GF-D8 (cell line): ENCODE results near the gene CNTFR.

Experiments
- DNase-seq: peaks from one replicate; lab custom pipeline; 2025; lab: John Stamatoyannopoulos, UW

Gene CNTFR

GRCh38 chr9:34590381-34591247 is 1.1 kb upstream of the CNTFR start:
- no peak for DNase-seq

DNA sequence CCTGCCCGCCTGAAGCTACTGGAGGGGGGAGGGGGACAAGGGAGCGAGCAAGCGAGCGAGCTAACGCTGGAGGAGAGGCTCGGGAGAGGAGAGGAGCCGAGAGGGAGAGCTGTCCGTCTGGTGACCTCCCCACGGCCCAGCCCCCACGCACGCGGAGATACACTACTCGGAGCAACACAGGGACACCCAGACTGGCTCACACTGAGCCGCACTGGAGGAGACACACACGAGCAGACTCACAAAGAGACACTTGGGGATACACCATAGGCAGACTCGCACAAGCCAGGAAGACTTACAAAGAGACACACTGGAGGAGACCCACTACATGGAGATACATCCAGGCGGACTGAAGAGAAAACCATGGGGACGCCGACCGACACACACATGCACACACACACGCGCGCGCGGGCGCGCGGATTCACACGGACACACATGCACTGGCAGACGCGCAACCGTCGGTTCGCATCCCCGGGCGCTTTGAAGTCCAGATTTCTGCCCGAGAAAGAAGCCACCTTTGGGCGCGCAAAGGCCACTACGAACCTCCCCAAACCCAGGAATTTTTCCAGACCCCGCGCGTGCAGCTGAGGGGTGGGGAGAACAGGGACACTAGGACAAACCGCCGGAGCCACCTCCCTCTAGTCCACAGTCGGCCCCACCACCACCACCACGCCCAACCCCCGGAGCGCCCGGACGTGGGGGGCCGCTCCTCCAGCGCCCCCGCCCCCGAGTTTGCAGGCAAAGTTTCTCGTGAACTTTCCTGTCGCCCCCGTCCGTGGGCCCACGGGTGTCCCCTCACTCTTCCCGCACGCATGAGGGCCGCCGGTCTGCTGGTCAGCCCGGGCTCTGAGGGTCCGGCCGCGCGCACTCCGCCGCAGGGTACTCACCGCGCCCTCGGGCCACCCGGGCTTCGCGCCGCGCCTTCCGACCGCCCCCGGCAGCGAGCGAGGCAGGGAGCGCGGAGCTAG is 571 bp downstream of the CNTFR start:
- DNase-seq, result no peak

GRCh38 chr9:34587271-34587670 is 2.3 kb downstream of the CNTFR start:
- no peak for DNase-seq

DNA sequence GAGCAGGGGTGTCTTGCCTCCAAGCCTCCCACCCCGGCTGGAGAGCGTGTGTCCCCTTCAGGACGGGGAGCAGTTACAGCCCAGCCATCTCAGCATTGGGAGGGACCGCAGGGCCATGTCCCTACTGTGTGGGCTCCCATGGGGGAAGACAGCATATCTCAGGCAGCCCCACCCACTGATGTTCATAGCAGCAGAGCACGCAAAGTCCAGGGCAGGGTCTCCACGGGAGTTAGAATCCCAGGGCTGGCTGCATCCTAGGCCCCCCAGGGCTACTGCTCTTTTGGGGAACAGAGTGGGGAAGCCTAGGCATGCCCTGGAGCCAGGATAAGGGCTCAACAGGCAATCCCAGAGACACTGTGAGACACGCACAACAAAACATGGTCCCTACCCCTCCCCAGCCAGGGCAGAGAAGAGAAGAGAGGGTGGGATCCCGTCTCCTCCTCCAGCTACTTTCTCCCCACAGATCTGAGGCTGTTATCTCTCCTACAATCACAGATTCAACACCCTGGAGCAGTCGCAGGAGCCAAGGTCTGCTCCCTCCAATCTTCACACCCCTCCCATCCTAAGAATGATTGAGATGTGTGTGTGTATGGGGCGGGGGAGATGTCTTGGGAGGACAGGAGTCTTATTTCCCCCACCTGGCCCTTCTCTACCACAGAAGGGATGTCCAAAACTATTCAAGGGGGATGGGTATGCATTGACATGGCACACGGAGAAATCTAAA is 3.4 kb downstream of the CNTFR start:
- DNase-seq, result no peak

GRCh38 chr9:34584970-34585369 is 4.6 kb downstream of the CNTFR start:
- DNase-seq, result no peak

GRCh38 chr9:34582787-34583186 is 6.7 kb downstream of the CNTFR start:
- no peak for DNase-seq

DNA sequence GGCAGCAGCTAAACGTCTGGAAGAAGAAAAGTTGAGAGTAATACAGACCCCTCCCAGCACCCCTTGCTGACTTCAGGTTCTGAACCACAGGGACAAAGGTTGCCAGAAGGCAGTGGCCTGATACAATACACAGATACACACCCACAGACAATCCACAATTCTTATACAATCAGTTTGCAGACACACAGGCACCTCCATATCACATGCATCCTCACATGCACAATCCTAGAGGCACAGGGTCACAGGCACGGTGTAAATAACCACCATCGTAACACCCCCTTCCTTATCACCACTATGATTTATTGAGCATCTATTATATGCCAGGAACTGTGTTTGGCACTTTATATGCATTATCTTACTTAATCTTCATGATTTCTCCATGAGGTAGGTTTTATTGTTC is 8.2 kb downstream of the CNTFR start:
- no peak for DNase-seq

DNA sequence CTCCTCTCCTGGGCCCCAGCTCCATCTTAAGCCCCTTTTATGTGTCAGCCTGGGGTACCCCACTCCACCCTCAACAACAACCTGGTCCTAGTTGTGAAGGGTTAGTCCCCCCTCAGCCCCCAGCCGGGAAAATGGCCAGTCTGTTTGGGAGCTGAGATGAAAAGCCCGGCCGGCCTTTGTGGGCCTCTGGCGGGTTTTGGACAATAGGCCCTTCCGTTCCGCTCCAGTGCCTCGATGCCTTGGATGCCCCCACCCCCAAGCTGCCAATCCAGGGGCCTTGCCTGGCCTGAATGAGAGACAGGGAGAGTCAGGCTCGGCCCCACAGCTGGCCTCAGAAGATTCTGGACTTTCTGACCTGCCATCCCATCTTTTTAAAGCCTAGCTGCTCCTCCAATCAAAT is 9.2 kb downstream of the CNTFR start:
- no peak for DNase-seq

DNA sequence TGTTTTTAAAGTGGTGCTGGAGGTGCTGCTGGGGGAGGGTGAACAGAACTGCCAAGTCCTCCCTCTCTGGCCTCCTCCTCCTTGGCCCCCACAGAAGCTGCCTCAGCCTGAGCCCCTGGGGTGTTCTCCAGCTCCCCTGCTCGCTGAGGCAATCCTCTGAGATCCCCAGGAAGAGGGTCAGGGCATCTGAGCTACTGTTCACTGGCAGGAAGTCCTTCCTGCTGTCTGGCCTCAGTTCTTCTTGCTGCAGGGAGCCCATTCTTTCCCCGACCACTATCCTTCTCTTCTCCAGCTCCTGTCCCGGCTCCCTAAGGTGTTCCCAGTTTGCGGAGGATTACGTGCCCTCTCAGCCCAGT is 9.7 kb downstream of the CNTFR start:
- DNase-seq, result no peak

- no peak for DNase-seq
These were observed 10.3 kb downstream of the CNTFR start for GRCh38 chr9:34579104-34579807.

- no peak for DNase-seq
These were observed 11.1 kb downstream of the CNTFR start for GRCh38 chr9:34578241-34579103.

DNA sequence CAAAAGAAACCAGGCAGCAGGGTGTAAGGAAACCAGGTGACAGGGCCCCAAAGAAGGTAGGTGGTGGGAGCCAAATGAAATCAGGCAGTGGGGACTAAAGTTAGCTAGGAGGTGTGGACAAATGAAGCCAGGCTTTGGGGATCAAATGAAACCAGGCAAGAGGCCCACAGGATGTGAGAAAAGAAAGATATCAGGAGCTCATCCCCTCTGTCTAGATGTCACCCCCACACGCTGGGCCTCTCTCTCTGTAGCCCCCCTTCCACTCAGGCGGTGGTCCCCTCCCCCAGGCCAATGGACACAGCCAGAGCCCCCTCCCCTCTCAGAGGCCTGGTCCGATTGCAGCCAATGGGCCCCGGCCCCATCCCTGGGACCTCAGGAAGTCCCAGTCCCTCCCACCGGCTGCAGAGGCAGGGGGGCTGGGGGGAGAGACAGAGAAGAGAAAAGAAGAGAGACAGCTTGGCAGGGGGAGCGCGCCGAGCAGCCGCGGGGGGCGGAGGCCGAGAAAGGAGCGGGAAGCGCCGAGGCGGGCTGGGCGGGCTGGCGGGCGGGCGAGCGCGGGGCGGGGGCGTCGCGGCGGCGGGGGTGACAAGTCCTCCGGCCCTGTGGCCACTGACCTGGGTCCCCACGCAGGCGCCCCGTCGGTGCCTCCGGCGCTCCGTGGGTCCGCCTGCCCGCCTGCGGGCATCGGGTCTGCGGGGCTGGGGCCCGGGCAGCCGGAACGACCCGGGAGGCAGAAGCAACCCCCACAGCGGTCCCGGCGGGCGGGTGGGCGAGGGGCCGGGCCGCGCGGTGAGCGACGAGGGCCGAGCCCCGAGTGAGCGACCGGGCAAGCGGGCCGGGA is 11.9 kb downstream of the CNTFR start:
- no peak for DNase-seq

GRCh38 chr9:34576597-34577399 is 12.7 kb downstream of the CNTFR start:
- no peak for DNase-seq

DNA sequence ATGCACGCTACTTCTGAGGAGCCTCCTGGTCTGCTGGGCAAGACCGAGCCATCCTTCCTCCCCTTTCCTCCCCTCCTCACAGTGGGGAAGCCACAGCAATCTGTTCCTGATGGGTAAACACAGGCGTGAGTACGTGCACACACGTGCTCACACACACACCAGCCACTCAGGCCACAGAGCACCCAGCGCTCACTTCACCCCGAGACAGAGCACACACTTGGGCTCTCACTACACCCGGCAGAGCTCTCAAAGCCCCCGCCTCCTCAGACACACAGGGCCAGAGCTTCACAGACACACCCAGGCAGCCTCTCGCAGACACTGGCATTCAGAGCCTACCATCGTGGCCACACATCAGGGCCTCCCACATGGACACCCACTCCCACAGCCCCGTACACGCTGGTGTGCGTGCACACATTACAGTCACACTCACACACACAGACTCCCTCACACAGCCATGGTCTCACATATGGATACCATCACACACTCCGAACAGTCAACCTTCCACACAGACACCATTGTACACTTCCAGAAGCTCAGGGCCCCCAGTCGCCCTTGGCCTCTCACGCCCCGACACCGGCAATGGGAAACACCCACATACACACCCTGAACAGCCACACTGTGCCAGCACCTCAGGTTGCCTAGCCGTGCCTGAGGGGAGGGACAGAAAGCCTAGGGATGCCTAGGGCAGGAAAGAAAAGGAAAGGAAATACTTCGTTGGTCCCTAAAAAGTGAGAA is 13.5 kb downstream of the CNTFR start:
- DNase-seq, result no peak

DNA sequence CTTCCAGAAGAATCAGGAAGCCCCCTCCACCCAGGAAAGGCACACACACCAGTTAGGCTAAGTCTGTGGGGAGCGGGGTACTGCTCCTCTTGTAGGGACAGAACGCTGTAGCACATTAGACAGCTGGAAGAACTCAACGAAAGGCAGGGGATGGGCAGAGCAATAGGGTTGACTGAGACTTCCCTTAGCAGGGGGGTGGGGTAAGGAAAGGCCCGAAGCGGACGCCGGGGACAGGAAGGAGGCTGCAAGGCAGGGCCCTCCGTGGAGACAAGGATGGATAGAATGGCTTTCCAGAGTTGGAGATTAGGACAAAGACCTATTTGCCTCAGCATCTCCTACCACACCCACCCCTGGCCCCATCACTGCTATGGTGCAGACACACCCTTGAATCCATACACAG is 14.3 kb downstream of the CNTFR start:
- no peak for DNase-seq

GRCh38 chr9:34574571-34574970 is 15.0 kb downstream of the CNTFR start:
- DNase-seq, result no peak

DNA sequence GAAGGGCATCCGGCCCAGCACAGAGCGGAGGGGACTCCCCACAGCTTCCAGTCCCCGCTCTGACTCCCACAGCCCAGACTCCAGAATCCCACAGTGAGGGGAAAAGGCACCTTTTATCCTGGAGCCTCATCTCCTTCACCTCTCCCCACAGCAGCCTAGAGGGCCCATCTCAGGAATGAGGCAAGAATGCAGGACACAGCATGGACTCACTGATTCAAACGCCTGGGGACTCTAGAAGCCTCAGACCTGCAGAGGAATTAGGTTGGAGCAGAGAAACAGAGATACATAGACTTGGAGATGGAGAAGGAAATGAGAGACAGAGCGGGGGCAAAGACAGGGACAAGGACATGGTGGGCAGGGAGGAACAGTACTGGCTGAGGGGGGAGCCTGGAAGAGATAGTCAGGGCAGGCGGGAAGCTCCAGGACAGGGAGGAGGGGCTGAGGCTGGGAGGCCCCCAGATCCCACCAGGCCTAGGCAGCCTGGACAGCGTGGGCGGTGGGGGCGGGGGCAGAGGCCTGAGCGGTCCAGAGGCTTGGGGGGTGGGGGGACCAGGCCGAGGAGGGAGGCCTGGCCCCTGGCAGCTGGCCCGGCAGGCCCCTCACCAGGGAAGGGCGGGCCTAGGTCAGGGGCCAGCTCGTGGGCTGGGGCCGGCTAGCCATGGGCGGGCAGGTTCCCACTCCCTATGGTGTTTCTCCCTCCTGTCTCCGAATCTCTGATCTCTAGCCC is 15.8 kb downstream of the CNTFR start:
- DNase-seq, result no peak

- DNase-seq, result no peak
These were observed 16.9 kb downstream of the CNTFR start for GRCh38 chr9:34572628-34573027.
